ENCODE results near the gene DBP. TPM values are rescaled to one million over a fixed set of nuclear protein-coding genes. Genes with fewer than 3 reads are reported as not detected.

DBP gene
- total and polyA plus RNA-seq, 2 of the 13 experiments (the other 11 are each of a cell fraction or from before 2014, with no cell fraction given), result 1.7 to 5.8 TPM

GRCh38 chr19:48637449-48637947 is 319 bp upstream of the DBP start (continued):
- TF ChIP-seq HIC2 (CRISPR knock-in tag; IDR thresholded peaks at IDR 0.05; ENCODE audit: low read depth) (no peak; the same call in 1 of the 2 replicates), RARG (CRISPR knock-in tag; IDR thresholded peaks at IDR 0.05; ENCODE audit: low read depth) (no peak), TEF (CRISPR knock-in tag; IDR thresholded peaks at IDR 0.05) (no peak), ZNF543 (CRISPR knock-in tag; IDR thresholded peaks at IDR 0.05) (peak; percentile 75; the same call in 1 of the 2 replicates), NAIF1 (CRISPR knock-in tag; IDR thresholded peaks at IDR 0.05; ENCODE audit: borderline replicate concordance) (peak; percentile 54; the same call in 1 of the 2 replicates), ZMAT3 (CRISPR knock-in tag; conservative IDR thresholded peaks at IDR 0.05) (peak; percentile 95), NFE2L1 (CRISPR knock-in tag; IDR thresholded peaks at IDR 0.05; ENCODE audit: borderline replicate concordance) (peak; percentile 74; the same call in 1 of the 2 replicates), HNF4A (CRISPR knock-in tag; IDR thresholded peaks at IDR 0.05) (no peak), KMT2B (CRISPR knock-in tag; IDR thresholded peaks at IDR 0.05) (peak; percentile 69; the same call in 1 of the 2 replicates), E2F5 (CRISPR knock-in tag; conservative IDR thresholded peaks at IDR 0.05) (no peak; the same call in 1 of the 2 replicates), ATF5 (CRISPR knock-in tag; IDR thresholded peaks at IDR 0.05; ENCODE audit: low read depth) (peak; percentile 86), KLF12 (CRISPR knock-in tag; IDR thresholded peaks at IDR 0.05; ENCODE audit: borderline replicate concordance) (peak; percentile 32; the same call in 1 of the 2 replicates), GLMP (CRISPR knock-in tag; IDR thresholded peaks at IDR 0.05; ENCODE audit: borderline replicate concordance) (no peak), ZNF362 (CRISPR knock-in tag; IDR thresholded peaks at IDR 0.05; ENCODE audit: borderline replicate concordance) (peak; percentile 86; the same call in 1 of the 2 replicates), DMAP1 (CRISPR knock-in tag; IDR thresholded peaks at IDR 0.05) (no peak), CREBL2 (CRISPR knock-in tag; IDR thresholded peaks at IDR 0.05; ENCODE audit: borderline replicate concordance) (0 out of 2 replicates have a peak, but pooled peaks have one; percentile 31), SNAPC2 (CRISPR knock-in tag; IDR thresholded peaks at IDR 0.05) (peak; percentile 89), ZNF180 (CRISPR knock-in tag; IDR thresholded peaks at IDR 0.05; ENCODE audit: borderline replicate concordance, low read depth) (no peak), USF2 (IDR thresholded peaks at IDR 0.05; ENCODE audit: low read depth, low read length) (peak; percentile 51), USF2 (CRISPR knock-in tag; IDR thresholded peaks at IDR 0.05; ENCODE audit: borderline replicate concordance) (peak; percentile 65; the same call in 1 of the 2 replicates)

Measured in HepG2 (cell line).